Measurements from ENCODE around the gene IL1RN.

Gene IL1RN

GRCh38 chr2:113129519-113130078 lies 2.2 kb downstream of the IL1RN start:
- DNase-seq (ENCODE audit: low spot score), result no peak

- no peak for DNase-seq (ENCODE audit: low spot score)
Observed at GRCh38 chr2:113131352-113132185, 4.2 kb downstream of the IL1RN start.

- DNase-seq (ENCODE audit: low spot score), result no peak
Observed at GRCh38 chr2:113132414-113133021, 5.1 kb downstream of the IL1RN start.

GRCh38 chr2:113133704-113134598 lies 6.6 kb downstream of the IL1RN start:
- no peak for DNase-seq (ENCODE audit: low spot score)

GRCh38 chr2:113134717-113135116 lies 7.3 kb downstream of the IL1RN start:
- DNase-seq (ENCODE audit: low spot score), result no peak

- no peak for DNase-seq (ENCODE audit: low spot score)
Observed at GRCh38 chr2:113135317-113135716, 7.9 kb downstream of the IL1RN start.

GRCh38 chr2:113136828-113137775 lies 9.7 kb downstream of the IL1RN start:
- no peak for DNase-seq (ENCODE audit: low spot score)

- DNase-seq (ENCODE audit: low spot score), result no peak
Observed at GRCh38 chr2:113137827-113138226, 10.4 kb downstream of the IL1RN start.

- peak; percentile 54 for DNase-seq (ENCODE audit: low spot score)
Observed at GRCh38 chr2:113138428-113139322, 11.3 kb downstream of the IL1RN start.

GRCh38 chr2:113141451-113141850 lies 14.1 kb downstream of the IL1RN start:
- no peak for DNase-seq (ENCODE audit: low spot score)

- no peak for DNase-seq (ENCODE audit: low spot score)
Observed at GRCh38 chr2:113142290-113142689, 14.9 kb downstream of the IL1RN start.

- DNase-seq (ENCODE audit: low spot score), result no peak
Observed at GRCh38 chr2:113144259-113144658, 16.9 kb downstream of the IL1RN start.

- no peak for DNase-seq (ENCODE audit: low spot score)
Observed at GRCh38 chr2:113148606-113149552, 21.5 kb downstream of the IL1RN start.

GRCh38 chr2:113149553-113150257 lies 22.3 kb downstream of the IL1RN start:
- no peak for DNase-seq (ENCODE audit: low spot score)

GRCh38 chr2:113150258-113150601 lies 22.8 kb downstream of the IL1RN start:
- no peak for DNase-seq (ENCODE audit: low spot score)

- DNase-seq (ENCODE audit: low spot score), result no peak
Observed at GRCh38 chr2:113155331-113155730, 27.9 kb downstream of the IL1RN start.

- no peak for DNase-seq (ENCODE audit: low spot score)
Observed at GRCh38 chr2:113156278-113157117, 29.1 kb downstream of the IL1RN start.

All from globus pallidus (tissue), 1 donor.